ENCODE data around the gene LSAMP.

DNA sequence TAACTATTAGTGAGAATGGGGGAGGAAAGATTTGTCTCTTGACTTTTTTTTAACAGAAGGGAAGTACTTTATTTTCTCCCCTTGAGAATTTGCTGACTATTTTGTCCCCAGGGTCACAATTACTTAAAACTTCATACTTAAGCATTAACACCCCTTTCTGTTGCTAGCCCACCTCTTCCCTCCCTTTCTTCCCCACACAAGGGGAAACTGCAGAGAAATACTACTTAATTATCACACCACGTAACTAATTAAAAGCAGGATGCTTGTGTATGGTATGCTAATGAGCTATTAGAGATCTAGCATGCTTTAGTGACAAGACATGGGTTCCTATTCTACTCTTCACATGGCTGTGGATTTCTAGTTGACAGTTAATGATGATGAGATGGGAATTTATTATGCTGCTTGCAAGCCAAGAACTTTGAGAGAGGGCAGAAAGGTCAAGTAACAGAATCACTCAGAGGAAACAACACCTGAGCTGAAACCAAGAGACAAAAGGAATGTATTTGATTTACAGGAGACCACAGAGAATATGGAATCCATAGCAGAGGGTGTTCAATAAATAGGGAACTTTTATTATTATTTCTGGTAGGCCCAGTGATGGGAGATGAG, 179.2 kb downstream of the LSAMP start:
- TF ChIP-seq POLR2A (IDR thresholded peaks at IDR 0.05; ENCODE audit: insufficient read depth in 1 of 2, low read depth in 2 of 2, low read length in 2 of 2), result no peak
- TF ChIP-seq JUN (CRISPR knock-in tag; IDR thresholded peaks at IDR 0.05), result no peak
- TF ChIP-seq, protein P1, sequence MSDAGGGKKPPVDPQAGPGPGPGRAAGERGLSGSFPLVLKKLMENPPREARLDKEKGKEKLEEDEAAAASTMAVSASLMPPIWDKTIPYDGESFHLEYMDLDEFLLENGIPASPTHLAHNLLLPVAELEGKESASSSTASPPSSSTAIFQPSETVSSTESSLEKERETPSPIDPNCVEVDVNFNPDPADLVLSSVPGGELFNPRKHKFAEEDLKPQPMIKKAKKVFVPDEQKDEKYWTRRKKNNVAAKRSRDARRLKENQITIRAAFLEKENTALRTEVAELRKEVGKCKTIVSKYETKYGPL (CRISPR knock-in tag; IDR thresholded peaks at IDR 0.05), result no peak
- no peak for TF ChIP-seq GABPA (IDR thresholded peaks at IDR 0.05; ENCODE audit: low read depth, low read length)
- no peak for TF ChIP-seq GABPA (CRISPR knock-in tag; IDR thresholded peaks at IDR 0.05; ENCODE audit: low read depth)
- TF ChIP-seq ZNF577 (CRISPR knock-in tag; IDR thresholded peaks at IDR 0.05; ENCODE audit: borderline replicate concordance, low read depth), result no peak
- TF ChIP-seq ZNF589 (CRISPR knock-in tag; conservative IDR thresholded peaks at IDR 0.05), result no peak
- TF ChIP-seq, protein P2, sequence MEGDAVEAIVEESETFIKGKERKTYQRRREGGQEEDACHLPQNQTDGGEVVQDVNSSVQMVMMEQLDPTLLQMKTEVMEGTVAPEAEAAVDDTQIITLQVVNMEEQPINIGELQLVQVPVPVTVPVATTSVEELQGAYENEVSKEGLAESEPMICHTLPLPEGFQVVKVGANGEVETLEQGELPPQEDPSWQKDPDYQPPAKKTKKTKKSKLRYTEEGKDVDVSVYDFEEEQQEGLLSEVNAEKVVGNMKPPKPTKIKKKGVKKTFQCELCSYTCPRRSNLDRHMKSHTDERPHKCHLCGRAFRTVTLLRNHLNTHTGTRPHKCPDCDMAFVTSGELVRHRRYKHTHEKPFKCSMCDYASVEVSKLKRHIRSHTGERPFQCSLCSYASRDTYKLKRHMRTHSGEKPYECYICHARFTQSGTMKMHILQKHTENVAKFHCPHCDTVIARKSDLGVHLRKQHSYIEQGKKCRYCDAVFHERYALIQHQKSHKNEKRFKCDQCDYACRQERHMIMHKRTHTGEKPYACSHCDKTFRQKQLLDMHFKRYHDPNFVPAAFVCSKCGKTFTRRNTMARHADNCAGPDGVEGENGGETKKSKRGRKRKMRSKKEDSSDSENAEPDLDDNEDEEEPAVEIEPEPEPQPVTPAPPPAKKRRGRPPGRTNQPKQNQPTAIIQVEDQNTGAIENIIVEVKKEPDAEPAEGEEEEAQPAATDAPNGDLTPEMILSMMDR (CRISPR knock-in tag; IDR thresholded peaks at IDR 0.05), result no peak
- TF ChIP-seq HDAC6 (IDR thresholded peaks at IDR 0.05; ENCODE audit: low read depth, low read length), result no peak
- no peak for TF ChIP-seq ZBTB21 (CRISPR knock-in tag; IDR thresholded peaks at IDR 0.05)
- TF ChIP-seq ZNF12 (CRISPR knock-in tag; IDR thresholded peaks at IDR 0.05), result no peak
- no peak for TF ChIP-seq FOXA1 (IDR thresholded peaks at IDR 0.05)
- no peak for TF ChIP-seq FOXA1 (CRISPR knock-in tag; IDR thresholded peaks at IDR 0.05)
- no peak for TF ChIP-seq GATAD2A (CRISPR knock-in tag; IDR thresholded peaks at IDR 0.05)
- no peak for TF ChIP-seq NFE2 (CRISPR knock-in tag; IDR thresholded peaks at IDR 0.05)

All from HepG2 (cell line).